Fibroblast of upper back skin (primary cell): ENCODE results near the gene REC8.

Experiments
- DNase-seq: peaks from one replicate; pipeline ENCODE4 v3.0.0-alpha.2; 2013

The REC8 gene, protein sequence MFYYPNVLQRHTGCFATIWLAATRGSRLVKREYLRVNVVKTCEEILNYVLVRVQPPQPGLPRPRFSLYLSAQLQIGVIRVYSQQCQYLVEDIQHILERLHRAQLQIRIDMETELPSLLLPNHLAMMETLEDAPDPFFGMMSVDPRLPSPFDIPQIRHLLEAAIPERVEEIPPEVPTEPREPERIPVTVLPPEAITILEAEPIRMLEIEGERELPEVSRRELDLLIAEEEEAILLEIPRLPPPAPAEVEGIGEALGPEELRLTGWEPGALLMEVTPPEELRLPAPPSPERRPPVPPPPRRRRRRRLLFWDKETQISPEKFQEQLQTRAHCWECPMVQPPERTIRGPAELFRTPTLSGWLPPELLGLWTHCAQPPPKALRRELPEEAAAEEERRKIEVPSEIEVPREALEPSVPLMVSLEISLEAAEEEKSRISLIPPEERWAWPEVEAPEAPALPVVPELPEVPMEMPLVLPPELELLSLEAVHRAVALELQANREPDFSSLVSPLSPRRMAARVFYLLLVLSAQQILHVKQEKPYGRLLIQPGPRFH

DNA sequence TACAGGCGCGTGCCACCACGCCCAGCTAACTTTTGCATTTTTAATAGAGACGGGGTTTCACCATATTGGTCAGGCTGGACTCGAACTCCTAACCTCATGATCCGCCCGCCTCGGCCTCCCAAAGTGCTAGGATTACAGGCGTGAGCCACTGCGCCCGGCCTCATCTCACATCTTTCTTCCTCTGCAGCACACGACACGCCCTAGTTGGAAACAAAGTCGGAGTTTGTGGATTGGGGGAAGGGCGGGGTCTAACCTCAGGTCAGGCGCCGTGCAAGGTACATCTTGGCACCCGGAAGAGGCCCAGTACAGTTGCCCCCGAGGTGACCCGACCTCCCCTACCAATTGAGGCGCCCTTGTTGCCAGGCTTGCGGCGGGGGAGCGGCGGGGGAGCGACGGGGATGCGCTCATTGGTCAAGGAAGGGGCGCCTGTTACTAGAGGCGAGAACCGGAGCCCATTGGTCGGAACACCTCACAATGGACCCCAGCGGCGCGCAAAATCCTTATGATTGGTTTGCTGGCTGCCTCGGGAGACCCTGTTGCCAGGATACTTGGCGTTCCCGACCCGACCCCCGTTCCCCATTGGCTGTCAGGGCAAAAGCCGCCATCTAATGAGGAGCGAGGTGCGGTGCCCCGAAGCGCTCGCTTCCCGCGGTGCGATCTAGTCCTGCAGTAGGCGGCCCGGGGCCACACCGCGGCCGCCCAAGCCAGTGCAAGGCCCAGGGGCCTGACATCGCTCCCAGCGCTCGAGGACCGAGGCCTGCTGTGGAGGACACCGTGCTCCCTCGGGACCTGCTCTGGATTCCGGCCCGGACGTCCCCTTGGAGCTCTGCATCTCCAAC lies at the start of gene REC8:
REC8 (plus strand) TSS at position 659 of the 839 bp plus-strand sequence. CDS start 473 bp downstream, outside the sequence.
- peak; percentile 78 for DNase-seq

DNA sequence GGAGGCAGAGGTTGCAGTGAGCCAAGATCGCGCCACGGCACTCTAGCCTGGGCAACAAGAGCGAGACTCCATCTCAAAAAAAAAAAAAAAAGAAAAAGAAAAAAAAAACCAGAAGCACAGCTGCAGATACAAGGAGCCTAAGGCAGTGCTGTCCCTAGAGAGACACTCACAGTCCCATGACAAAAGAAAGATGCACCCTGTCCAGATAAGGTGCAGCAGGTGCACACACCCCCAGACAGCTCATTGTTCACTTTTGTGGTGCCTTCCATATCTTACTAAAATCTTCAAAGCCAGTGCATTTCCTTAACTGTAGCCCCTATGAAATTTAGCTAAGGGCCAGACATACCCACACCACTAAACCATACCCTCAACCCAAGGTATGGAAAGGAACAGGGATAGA lies 49.5 kb upstream of the REC8 start:
- DNase-seq: no peak

DNA sequence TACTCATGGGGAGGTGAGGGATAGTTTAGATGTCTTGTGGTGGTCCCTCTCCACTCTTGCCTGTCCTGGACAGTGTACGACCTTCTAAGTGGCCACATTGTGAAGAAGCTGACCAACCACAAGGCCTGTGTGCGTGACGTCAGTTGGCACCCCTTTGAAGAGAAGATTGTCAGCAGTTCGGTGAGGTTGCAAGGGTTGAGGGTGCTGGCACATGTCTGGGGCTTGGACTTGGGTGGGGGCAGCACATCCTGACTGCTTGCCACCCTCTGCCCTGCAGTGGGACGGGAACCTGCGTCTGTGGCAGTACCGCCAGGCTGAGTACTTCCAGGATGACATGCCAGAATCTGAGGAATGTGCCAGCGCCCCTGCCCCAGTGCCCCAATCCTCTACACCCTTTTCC lies 49.0 kb upstream of the REC8 start:
- no peak for DNase-seq

DNA sequence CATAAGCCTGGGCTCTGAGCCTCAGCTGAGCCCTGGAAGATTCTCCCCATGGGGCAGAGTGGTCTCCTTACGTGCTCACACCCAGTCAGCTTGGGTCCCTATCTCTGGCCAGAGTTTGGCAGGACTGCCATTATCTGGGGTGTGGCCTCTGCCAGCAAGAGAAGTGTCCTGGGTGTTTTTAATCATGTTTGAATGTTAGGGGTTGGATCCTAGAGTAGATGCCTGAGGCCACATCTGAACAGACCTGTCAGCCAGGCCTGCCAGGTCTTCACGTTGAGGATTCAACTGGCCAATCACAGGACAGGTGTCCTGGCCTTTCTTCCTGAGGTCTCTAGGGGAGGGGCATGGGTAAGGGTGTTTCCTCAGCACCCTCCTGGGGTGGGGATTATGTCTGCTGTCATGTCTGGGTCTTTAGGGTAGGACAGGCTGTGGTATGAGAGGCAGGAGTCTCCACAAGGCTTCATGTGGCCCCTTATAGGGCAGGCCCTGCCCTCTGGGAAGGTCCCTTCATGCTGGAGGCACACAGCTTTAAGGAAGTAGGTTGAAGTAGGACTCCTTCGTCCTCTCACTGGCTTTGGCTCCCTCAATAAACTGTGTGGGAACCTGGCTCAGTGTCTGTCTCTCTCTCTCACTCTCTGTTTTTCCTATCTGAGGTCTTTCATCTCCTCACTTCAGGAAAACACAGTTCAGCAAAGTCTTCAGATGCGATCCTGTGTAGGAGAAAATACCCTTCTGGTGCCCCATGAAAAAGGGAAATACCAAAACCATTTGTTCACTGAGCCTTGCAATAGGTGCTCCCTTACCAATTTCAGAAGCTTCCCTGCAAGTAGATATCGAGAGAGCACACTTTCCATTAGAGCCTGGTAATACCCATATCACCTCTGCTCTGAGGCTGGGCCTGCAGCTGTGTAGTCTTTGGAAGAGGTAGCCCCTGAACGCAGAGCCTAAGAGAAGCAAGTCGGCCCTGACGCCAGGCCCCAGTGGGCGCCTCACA lies 48.2 kb upstream of the REC8 start:
- DNase-seq: no peak

DNA sequence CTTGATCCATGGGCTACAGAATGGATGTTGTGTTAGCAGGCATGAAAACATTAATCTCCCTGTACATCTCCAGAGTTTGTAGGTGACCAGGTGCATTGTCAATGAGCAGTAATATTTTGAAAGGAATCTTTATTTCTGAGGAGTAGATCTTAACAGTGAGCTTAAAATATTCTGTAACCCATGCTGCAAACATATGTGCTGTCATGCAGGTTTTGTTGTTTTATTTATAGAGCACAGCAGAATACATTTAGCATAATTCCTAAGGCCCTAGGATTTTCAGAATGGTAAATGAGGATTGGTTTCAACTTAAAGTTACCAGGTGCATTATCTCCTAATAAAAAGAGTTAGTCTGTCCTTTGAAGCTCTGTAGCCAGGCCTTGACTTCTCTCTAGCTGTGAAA lies 44.9 kb upstream of the REC8 start:
- no peak for DNase-seq

DNA sequence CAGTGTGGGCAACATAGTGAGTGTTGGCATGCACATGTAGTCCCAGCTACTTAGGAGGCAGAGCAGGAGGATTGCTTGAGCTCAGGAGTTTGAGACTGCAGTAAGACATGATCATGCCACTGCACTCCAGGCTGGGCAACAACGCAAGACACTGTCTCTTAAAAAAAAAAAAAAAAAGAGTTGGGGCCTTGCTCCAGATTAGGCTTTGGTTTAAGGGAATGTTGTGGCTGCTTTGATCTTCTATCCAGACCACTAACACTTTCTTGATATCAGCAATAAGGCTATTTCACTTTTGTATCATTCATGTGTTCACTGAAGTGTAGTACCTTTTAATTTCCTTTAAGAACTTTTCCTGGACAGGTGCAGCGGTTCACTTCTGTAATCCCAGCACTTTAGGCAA lies 44.2 kb upstream of the REC8 start:
- DNase-seq: no peak

DNA sequence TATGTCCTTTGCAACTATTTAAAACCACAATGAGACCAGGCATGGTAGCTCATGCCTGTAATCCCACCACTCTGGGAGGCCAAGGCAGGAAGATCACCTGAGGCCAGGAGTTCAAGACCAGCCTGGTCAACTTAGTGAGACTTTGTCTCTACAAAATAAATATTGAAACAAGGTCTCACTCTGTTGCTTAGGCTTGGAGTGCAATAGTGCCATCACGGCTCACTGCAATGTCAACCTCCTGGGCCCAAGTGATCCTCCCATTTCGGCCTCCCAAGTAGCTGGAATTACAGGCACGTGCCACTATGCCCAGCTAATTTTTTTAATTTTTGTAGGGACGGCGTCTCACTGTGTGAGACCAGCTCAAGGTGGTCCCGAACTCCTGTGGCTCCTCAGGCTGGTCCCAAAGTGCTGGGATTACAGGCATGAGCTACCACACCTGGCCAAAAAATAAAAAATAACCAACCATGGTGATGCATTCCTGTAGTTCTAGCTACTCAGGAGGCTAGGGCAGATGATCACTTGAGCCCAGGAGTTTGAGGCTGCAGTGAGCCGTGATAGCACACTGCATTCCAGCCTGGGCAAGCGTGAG lies 42.4 kb upstream of the REC8 start:
- no peak for DNase-seq

DNA sequence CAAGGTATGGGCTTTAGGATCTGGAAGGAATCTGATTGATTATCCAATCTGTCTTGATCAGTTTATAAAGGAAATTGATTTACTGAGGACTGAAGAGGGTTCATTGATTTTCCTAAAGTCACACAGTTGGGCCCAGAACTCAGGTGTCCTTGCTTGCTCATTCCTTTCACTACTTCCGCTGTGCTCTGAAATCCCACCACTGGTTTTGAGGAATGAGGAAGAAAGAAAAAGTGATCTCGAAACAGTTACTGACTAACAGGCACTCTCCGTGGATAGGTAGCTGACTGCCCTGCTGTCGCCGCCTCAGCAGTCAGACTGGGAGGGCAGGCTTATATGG lies 41.5 kb upstream of the REC8 start, which contains the start of gene FITM1:
FITM1 (plus strand) TSS at position 280 of the 337 bp plus-strand sequence. CDS start 905 bp downstream, outside the sequence.
- DNase-seq: no peak

DNA sequence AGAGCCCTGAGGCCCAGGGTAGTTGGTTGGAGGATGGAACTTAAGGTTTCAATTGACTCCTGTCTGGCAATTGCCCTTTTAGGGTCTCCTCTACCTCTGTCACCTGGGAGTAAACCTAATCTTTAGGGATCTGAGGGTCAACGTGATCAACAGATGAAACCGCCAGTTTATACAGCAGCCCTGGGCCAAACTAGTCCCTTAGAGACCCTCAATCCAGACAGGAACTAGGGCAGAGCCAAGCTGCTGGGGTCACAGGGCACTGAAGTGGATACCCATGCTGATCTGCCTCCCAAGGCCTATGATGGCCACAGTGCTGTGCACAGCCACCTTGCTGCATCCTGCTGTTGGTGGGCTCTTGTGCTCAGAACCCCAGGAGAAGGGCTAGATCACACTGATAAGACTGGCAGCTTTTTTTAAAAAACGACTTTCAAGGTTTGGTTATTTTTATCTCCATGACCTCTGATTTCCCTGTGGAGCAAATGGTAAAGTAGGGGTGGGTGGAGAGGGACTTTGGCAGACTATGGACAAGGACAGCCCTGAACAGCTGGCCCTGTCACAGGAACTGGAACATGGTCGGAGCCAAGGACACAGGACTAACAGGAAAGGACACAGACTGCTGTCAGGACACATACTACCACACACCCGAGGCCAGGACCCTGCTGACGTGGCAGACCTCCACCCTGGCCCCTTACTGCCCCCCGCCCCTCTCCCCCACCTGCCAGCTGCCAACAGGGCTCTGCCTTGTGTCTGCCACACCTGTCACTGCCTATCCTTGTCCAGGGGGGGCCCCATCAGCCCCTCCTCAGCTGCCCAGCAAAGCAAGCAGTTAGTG lies 40.9 kb upstream of the REC8 start:
- DNase-seq: no peak

DNA sequence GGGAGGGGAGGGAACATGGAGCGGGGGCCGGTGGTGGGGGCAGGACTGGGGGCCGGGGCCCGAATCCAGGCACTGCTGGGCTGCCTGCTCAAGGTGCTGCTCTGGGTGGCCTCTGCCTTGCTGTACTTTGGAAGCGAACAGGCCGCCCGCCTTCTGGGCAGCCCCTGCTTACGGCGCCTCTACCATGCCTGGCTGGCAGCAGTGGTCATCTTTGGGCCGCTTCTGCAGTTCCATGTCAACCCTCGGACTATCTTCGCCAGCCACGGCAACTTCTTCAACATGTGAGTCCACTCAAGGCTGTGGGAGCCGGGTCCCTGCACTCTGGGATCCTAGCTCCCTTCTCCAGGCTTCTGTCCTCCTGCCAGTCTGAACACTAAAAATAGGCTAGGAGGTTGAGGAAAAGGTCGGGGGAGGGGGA lies 40.3 kb upstream of the REC8 start:
- DNase-seq: no peak

DNA sequence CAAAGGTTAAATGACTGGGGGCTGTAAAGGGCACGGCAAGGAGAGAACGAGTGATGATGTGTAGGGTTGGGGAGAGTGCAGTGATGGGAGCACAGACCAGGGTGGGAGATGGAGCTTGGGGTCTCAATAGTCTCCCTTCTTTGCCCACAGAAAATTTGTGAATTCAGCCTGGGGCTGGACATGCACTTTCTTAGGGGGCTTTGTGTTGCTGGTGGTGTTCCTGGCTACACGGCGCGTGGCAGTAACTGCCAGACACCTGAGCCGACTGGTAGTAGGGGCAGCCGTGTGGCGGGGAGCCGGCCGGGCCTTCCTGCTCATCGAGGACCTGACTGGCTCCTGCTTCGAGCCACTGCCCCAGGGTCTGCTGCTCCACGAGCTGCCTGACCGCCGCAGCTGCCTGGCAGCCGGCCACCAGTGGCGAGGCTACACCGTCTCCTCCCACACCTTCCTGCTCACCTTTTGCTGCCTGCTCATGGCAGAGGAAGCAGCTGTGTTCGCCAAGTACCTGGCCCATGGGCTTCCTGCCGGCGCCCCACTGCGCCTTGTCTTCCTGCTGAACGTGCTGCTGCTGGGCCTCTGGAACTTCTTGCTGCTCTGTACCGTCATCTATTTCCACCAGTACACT lies 39.7 kb upstream of the REC8 start:
- no peak for DNase-seq

DNA sequence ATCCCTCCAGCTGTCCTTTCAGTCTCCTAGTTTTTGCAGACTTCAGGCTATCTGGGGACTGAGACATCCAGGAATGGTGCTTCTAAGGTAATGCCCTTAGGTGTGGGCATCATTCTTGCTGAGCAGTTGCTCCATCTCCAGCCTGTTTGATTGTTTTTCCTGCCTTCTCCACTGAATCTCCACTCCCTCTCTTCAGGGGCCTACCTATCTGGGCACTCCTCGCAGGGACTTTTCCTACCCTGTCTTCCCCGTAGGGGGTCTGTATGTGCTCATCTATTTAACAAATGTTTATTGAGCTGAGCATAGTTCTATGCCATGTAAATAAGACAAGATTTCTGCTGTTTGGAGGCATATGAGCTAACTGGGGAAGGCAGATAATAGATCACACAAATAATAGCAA lies 38.9 kb upstream of the REC8 start:
- no peak for DNase-seq

DNA sequence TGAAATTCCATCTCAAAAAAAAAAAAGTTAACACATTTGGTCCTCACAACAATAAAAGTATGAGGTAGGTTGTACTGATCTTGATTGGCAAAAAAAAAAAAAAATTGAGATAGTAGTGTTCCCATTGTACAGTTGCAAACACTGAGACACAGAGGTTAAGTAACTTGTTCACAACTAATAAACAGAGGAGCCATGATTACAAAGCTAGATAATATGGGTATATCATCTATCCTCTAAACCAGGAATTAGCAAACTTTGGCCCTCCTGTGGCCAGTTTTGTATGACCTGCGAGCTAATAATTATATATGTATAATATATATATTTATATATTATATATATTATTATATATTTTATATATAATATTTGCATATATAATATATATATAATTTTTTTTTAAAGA lies 38.1 kb upstream of the REC8 start:
- no peak for DNase-seq

DNA sequence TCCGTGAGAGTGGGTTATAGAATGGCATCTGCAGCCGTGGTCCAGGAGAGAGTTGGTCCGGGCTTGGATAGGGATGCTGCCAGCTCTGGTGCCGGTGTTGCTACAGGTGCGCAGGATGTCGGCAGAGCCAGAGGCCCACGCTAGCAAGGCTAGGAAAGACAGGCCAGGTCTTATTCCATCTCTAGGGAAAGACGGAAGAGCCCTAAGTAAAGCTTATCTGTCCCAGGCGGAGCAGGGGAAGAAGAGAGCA lies 36.4 kb upstream of the REC8 start:
- DNase-seq: no peak

DNA sequence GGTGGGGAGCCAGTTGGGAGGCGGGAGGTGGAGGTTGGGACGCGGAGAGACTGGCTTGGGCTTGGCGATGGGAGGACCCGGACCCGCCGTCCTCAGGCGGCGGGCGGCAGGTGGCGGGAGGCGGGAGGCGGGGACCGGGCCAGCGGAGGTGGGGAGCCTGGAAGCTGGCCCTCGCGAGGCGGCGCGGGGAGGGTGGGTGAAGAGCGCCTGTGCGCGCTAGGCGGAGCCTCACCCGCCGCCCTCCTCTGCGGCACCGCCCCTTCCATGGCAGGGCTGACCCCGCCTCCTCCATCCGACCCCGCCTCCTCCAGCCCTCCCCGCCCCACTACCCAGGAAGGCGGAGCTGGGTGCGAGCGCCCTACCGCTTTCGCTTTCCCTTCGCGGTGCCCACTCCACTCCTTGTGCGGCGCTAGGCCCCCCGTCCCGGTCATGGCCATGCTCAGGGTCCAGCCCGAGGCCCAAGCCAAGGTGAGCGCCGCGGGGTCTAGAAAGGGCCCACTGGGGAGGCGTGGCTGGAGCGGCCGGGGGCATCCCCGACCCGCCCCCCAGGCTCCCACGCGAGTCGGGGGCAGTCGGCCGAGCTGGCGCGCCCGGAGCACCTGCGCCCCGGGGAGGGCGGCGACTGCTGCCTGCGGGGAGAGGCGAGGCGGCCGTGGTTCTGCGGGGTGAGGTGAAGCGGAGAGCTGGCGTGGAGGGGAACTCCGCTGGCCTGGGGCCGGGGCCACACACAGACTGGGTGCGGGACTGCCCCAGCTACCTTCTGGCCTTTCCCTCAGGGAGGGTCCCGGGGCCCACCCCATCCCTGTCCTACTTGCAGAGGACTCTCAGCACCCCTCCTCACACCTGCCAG lies 35.8 kb upstream of the REC8 start, which contains the start of gene PSME1:
PSME1 (plus strand) TSS at position 361 of the 850 bp plus-strand sequence; CDS start at position 430, 69 bp downstream.
- peak; percentile 82 for DNase-seq

DNA sequence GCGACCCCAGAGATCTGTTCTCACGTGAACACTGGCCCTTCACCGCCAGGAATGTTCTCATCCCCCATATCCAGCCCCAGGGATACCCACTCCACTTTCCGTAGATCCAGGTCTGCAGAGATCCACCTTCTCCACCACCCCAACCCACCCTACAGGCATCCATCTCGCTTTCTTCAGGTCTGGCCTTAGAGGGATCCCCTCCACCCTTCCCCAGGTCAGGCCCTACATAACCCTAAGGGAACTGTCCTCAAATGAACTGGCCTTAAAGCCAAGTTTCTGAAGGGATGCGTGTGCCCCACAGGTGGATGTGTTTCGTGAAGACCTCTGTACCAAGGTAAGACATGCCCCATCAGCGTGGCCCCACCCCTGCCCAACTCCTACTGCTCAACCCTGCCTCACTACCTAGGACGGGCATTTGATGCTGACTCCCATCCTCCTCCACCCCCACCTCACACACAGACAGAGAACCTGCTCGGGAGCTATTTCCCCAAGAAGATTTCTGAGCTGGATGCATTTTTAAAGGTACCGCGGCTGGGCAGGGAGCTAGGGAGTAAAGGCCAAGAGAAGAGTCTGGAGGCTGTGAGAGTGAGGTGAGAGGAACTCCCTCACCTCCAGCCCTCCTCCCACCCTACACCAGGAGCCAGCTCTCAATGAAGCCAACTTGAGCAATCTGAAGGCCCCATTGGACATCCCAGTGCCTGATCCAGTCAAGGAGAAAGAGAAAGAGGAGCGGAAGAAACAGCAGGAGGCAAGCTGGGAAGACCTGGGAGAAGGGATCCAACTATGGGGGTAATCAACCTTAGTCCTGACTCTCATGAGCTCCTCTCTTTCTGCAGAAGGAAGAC lies 35.0 kb upstream of the REC8 start:
- DNase-seq: no peak

DNA sequence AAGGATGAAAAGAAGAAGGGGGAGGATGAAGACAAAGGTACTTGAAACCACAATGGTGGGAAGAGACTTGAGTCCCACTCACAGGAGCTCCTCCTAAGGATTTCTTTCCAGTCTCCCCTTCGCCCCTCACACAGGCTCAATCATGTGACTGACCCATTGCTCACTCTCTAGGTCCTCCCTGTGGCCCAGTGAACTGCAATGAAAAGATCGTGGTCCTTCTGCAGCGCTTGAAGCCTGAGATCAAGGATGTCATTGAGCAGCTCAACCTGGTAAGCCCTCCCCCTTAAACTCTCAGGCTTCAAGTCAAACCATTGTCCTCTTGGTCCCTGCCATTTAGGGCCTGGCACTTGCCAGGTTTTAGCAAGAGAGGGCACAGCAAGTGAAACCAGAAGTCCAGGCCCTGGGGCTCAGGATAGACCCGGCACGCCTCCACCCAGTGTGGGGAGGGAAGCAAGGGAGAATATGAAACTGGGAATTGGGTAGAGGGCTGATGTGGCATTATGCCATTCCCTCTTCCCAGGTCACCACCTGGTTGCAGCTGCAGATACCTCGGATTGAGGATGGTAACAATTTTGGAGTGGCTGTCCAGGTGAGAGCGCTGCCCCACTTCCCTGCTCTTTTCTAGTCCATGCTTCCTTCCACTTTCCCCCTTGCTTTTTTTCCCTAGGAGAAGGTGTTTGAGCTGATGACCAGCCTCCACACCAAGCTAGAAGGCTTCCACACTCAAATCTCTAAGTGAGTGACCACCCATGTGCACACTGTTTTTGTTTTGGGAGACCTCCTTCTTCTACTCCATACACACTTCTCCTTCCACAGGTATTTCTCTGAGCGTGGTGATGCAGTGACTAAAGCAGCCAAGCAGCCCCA lies 34.1 kb upstream of the REC8 start:
- DNase-seq: no peak
